Measurements from ENCODE around the gene C3orf52. TPM values are rescaled to one million over a fixed set of nuclear protein-coding genes. Genes with fewer than 3 reads are reported as not detected.

C3orf52 gene
- polyA plus RNA-seq, 5 donors, result 4.4 to 8.8 (median 7.7) TPM

DNA sequence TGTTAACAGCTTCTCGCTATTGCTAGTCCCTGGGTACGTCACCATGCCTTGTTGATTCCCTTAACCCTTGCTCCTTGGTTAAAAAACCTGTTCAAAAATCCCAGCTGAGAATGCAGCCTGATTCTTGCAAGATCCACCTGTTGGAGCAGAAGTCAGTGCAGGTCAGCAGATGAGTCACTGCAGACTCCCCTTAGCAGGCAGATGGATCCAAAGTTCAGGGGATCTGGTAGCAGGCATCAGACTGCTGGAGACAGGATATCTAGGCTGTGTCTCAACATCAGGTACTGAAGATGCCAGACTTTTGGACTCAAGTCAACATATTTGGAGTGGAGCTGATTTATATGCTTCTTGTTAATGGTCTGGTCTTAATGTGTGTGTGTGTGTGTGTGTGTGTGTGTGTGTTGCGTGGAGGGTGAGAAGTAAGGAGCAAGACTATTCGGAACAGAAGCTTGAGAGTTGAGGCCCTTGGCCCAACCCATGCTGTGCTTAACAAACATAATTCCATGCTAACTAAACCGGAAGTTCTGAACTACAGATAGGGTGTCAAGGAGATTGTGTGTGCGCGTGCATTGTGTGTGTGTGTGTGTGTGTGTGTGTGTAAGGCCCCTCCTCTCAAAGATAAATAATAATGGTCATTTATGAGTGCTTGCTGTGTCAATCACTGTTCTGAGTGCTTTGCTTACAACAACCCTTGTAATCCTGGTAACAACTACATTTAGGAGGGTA lies 1.0 kb upstream of the C3orf52 start:
- DNase-seq, result no peak

DNA sequence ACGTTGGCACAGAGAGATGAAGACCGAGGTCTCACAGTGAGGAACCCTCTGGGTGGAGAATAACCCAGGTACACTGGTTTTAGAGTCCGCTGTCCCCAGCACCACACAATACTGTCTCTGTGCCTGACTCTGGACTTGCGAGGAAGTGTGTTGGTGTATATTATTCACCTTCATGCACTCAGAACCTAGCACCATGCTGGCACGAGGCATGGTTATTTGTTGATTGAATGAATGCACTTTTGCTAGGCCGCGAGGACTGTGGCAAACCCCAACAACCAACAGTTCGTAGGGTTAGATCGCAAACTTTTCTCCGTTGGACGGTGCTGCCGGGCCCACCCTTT lies 484 bp upstream of the C3orf52 start:
- no peak for DNase-seq

DNA sequence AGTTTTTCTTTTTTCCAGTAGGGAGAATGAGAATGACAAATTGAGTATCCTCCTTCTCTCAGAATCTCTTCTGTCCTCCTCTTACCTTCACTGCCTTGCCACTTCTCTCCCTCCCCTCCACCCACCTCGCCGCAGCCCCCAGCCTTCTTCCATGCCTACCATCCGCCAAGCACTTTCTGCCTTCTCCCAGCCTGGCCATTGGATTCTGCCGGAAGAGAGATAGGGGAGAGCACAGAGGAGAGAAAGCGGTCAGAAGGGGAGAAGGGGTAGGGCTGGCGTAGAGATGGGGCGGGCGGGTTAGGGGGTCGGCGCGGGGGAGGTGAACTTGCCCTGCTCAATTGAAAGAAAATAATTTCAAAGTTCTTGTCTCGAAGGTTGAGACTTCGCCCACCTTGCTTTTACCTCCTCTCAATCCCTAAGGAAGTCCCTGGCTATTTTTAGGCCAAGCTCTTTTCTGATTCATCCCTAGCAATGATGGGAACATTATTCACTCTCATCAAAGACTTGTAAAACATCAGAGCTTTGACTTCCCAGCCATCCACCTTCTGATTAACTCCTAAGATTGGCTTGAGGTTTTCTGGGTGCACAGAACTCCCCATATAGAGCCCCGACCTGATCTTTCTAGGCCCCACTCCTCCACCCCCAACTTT lies 811 bp downstream of the C3orf52 start:
- no peak for DNase-seq

DNA sequence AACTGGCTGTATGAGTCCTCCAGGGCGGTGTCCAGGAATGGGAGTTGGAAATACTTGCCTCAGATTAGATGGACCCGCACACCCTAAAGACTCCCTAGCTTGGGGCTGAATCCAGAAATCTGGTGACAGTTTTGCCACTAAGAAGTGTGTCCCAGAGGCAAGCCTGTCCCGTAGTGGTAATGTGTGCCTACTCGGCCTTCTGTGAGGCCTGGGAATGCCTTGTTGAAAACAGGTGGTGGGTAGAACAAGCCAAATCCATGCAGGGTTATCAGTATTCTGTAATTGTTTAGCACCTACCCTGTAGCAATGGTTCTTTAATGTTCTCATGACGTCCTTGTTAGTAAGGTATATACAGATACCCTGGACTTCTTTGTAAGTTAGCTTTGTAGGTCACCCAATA lies 1.6 kb downstream of the C3orf52 start:
- no peak for DNase-seq

- no peak for DNase-seq
These were observed 2.8 kb downstream of the C3orf52 start for GRCh38 chr3:112088944-112089343.

DNA sequence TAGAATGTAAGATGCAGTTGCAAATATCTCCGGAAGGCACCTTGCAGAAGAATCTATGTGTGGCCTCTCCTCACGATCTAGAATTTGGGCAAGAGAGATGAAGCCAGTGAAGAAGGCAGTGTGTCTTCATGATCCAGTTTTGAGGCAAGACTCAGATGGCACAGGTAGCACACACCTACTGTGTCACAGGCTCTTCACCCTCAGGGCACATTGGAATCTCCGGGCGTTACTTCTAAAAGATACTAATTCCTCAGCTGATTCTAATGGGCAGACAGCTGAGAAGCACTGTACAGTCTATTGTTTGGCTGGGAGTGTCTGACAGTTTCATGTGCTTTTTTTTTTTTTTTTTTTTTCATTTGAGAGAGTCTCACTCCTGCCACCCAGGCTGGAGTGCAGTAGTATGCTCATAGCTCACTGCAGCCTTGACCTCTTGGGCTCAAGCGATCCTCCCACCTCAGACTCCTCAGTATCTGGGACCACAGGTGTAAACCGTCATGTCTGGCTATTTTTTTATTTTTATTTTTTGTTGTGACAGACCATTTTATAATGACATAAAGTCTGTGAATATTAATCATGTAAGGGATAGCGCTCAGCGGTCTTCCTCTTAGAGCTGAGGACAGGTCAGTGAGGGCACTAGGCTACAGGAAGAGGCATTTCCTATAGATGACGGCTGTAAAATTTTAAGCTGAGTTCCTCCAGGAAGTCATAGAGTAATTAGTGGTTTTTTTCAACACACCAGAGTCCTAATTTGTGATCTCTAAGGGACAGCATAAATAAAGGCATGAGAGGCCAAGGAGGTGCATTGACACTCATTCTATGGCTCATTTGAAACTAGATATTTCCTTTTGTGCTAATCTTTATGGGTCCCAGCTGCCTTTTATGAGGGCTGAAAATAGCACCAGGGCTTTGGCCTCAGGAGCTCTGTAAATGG lies 4.0 kb downstream of the C3orf52 start:
- no peak for DNase-seq

DNA sequence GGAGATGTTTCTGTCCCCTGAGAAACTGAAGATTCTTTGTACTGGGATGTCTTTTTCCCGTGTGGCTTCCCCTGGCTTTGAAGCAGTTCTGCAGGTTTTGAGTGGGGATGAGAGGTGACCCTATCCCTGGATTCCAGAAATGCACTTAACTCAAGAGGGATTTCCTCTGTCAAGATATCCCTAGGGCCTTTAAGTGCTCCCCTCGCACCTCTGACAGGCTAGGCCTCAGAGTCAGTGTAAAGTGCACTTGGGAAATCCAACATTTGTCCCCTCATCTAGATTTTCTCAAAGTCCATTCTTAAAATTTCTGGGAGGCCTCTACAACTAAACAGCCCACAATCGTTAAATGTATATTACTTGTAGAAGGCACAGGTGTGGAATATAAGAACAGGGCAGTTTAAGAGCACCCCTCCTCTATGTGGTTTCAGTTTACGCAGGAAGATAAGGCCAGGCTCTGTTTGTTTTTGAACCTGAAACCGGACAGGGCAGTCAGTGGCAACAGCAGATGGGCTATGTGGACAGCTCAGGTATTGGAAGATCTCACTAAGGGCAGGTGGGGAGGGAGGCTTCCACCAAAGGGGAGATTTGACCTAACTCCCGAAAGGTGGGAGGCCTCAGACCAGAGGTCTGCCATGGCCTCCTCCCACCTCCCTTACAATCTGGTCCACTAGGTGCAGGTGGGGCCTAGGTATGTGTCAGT lies 4.8 kb downstream of the C3orf52 start:
- no peak for DNase-seq

- no peak for DNase-seq
These were observed 6.4 kb downstream of the C3orf52 start for GRCh38 chr3:112092496-112093179.

DNA sequence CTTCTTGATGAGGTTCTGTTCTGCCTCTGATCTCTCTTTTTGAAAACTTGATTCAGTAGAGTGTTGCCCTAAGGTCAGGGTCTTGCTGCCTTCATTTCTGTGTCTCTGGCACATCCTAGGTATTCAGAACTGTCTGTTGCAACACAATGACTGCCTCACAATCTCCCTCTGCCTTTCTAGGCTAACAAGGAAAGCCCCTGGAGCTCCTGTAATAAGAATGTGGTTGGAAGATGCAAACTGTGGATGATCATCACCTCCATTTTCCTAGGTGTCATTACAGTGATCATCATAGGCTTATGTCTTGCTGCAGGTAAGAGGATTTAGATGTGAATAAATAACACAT lies 7.0 kb downstream of the C3orf52 start:
- DNase-seq, result no peak

- DNase-seq, result no peak
These were observed 9.5 kb downstream of the C3orf52 start for GRCh38 chr3:112095731-112096130.

DNA sequence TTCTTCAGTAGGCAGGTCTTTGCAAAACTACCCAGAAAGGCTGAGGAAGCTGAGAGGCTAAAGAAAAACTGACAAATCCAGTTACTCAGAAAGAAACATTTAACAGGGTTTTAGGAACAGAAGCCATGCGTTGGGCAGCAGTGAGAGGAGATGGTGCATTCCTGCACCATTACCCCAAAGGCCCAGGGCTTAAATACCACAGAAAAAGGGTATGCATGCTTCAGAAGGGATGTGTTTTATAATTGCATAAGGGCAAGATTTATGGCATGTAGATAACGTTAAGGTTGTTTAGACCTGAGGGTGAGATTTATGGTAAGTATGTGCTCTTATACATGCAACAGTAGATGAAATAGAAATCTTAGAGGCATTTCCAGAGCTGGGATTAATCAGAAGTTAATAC lies 10.0 kb downstream of the C3orf52 start:
- DNase-seq, result no peak

GRCh38 chr3:112097378-112097777 lies 11.2 kb downstream of the C3orf52 start:
- DNase-seq, result no peak

- DNase-seq, result no peak
These were observed 15.7 kb downstream of the C3orf52 start for GRCh38 chr3:112101916-112102315.

- DNase-seq, result no peak
These were observed 18.6 kb downstream of the C3orf52 start for GRCh38 chr3:112104774-112105173.

DNA sequence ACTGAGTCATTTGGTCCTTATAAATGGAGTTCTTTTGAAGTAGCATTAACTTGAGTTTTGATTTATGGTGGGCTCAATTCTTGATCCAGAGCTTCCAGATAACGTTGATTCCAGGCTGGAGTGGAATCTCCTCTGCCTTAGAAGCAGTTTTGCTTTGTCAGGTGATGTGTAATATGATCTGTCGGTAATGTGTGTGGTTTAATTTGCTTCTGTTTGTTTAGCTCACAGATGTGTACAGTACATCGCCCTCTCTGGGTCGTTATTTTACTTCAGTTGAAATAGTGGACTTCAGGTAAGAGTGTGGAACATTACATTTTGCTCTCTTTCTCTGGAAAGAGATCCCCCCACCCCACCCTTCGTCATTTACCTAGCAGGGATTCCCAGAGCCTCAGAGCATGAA lies 23.1 kb downstream of the C3orf52 start:
- DNase-seq, result no peak

DNA sequence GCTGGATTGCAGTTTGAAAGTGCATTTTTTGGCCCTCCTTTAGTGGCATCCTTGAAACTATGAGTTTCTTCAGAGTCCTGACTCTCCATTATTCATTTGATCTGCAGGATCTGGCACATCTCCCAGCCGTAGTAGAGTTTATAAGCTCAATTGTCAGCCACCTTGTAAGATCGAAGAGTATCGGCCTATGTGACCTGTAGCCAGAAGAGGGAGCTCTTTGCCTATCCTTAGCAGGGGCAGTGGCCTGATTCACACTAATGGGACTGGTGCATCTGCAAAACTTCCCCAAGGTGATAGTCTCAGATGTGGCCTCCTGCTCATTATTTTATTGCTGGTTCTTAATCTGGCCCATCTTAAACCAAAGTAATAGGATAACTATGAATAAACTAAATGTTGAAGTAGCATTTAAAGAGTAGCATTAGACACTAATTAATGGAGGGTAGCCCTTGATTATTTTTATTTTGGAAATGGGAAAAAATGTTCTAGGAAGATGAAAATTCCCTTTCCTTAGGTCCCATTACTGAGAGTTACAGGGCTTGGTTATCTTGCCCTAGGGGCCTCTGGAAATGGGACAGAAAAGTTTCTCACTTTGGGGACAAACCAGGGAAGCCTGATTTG lies 25.7 kb downstream of the C3orf52 start:
- no peak for DNase-seq

- no peak for DNase-seq
These were observed 28.5 kb downstream of the C3orf52 start for GRCh38 chr3:112114576-112115160.

DNA sequence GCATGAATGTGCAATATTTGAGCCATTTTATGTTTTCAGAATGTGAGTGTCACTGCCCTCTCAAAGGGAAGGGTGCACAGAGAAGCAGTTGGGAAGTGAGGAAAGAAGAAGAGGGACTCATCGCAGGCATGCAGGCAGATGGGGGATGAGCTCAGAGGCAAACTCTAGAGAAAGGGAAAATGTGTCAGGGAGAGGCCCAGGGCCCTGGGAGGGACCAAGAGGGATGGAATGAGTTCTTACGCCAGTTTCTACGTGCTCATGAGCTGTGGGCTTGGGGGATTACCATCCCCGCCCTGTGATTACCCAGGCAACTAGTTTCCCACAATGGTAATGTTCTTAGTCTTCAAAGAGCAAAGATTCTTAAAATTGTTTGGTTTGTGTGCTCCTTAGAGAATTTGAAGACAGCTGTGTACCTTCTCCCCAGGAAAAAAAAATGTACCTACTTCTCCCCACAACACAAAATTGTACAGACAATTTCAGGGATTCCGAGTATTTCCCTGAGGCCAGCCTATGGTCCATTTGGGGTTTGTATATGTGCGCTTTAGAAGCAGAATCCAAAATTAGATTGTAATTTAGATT lies 29.1 kb downstream of the C3orf52 start:
- DNase-seq, result no peak

- no peak for DNase-seq
These were observed 29.7 kb downstream of the C3orf52 start for GRCh38 chr3:112115806-112116383.

DNA sequence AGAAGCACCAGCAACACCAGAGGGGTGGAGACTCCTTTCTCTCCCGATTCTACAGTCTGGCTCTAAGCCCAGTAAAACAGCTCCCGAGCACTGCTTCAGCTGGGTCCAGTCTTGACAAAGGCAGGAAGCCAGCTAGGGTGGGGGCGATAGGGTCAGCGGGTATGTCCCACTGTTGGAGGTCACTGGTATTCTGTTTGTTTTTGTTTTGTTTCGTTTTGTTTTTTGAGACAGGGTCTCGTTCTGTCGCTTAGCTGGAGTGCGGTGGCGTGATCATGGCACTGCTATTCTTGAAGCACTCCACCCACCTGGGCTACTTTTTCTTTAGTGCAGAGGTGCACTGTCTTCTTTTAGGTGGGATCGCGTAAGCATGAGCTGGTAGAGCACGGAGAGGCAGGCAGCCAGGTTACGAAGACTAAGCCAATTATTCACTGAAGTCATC lies 30.6 kb downstream of the C3orf52 start:
- no peak for DNase-seq
